ENCODE measurements around the gene PPFIA1. TPM values are rescaled to one million over a fixed set of nuclear protein-coding genes. Genes with fewer than 3 reads are reported as not detected.
"Not testable (repeated sequence)": the region's sequence is repeated elsewhere in the genome, so short reads cannot be mapped to it uniquely, and the experiment has no call there.

The PPFIA1 gene
- total RNA-seq, 1 donor, result 69.5 TPM

GRCh38 chr11:70326365-70326811 is 55.9 kb downstream of the PPFIA1 start:
- DNase-seq (ENCODE audit: low read depth), result peak; percentile 95
- no peak for TF ChIP-seq CTCF (IDR thresholded peaks at IDR 0.05; ENCODE audit: insufficient read depth, low read depth, low read length)
- H3K4me3 ChIP-seq (ENCODE audit: low read depth, low read length), result no peak overlapping the region

DNA sequence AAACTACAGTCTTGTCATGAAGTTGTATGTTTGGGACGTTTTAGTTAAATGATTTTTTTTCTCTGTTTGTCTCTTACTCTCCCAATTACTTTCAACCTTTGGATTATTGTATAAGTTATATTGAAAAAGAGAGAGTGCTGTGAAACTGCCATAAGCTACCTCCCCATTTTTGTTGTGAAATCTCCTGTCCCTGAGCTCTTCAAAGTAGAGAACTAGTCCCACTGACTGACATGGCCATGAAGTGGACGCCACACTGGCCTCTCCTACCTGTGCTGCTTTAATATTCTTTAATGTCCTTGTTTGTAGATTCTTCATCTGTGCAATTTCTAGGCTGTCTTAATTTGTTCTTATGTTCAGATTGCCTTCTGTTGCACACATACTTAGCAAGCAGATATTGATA is 56.3 kb downstream of the PPFIA1 start:
- no peak for TF ChIP-seq CTCF (IDR thresholded peaks at IDR 0.05; ENCODE audit: insufficient read depth, low read depth, low read length)
- H3K4me3 ChIP-seq (ENCODE audit: low read depth, low read length), result no peak overlapping the region
- no peak for DNase-seq (ENCODE audit: low read depth)

DNA sequence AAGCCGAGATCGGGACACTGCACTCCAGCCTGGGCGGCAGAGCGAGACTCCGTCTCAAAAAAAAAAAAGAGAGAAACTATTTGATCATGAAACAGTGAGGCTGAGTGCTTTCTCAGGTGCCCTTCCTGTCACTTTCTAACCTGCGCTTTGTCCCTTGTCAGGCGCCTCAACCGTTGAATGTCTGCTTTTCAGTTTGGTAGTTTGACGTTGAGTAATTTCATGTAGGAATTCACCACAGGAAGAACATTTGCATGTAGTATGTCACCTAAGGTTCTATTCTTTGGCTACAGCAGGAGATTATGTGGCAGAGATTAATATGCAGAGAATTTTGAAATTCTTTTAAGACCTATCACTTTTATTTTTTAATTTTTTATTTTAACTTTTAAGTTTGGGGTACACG is 57.2 kb downstream of the PPFIA1 start:
- TF ChIP-seq CTCF (IDR thresholded peaks at IDR 0.05; ENCODE audit: insufficient read depth, low read depth, low read length), result no peak
- no peak overlapping the region for H3K4me3 ChIP-seq (ENCODE audit: low read depth, low read length)
- no peak for DNase-seq (ENCODE audit: low read depth)

DNA sequence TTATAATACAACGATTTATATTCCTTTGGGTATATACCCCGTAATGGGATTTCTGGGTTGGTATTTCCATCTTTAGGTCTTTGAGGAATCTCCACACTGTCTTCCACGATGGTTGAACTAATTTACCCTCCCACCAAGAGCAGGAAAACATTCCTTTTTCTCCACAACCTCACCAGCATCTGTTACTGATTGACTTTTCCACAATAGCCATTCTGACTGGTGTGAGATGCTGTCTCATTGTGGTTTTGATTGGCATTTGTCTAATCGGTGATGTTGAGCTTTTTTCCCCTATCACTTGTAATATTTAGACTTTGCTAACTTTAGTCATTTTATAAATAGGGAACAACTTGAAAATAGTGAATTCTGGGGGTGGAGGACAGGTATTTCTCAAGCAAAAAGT is 58.1 kb downstream of the PPFIA1 start:
- TF ChIP-seq CTCF (IDR thresholded peaks at IDR 0.05; ENCODE audit: insufficient read depth, low read depth, low read length), result no peak
- no peak for DNase-seq (ENCODE audit: low read depth)
- no peak overlapping the region for H3K4me3 ChIP-seq (ENCODE audit: low read depth, low read length)

GRCh38 chr11:70331320-70331843 is 60.9 kb downstream of the PPFIA1 start:
- not testable (repeated sequence) for DNase-seq (ENCODE audit: low read depth); H3K4me3 ChIP-seq (ENCODE audit: low read depth, low read length)

DNA sequence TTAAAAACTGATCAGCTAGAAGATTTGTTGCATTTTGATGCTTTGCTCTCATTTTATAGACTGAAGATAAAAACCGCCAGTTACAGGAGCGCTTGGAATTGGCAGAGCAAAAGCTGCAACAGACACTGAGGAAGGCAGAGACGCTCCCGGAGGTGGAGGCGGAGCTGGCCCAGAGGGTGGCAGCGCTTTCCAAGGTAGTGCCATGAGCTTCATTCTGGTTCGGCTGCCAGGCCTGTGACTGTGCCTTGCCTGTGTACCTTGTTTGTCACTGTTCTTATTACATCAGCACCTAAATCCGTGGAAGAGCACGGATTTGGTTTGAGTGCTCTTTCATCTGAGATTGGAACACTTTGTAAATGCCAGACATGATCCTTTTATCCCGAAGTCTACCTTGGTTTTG is 61.4 kb downstream of the PPFIA1 start:
- DNase-seq (ENCODE audit: low read depth), result no peak
- H3K4me3 ChIP-seq (ENCODE audit: low read depth, low read length), result no peak overlapping the region
- TF ChIP-seq CTCF (IDR thresholded peaks at IDR 0.05; ENCODE audit: insufficient read depth, low read depth, low read length), result no peak

DNA sequence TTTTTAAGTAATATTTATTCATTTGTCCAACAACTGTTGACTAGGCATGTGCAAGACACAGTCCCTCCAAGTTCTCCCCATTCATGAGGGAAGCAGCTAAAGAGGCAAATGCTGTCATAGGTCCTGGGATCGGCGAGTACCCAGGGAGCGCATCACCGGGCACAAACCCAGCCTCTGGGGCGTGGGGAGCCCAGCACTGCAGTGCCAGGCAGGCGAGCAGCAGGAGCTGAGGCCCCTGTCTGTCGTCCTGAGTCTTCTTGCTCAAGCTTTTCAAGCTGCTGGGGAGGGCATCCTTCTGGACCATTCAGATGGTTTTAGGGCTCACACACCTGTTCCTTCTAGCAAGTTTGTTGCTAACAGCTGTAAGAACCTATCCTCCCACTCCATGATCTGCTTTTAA is 62.1 kb downstream of the PPFIA1 start:
- no peak for DNase-seq (ENCODE audit: low read depth)
- TF ChIP-seq CTCF (IDR thresholded peaks at IDR 0.05; ENCODE audit: insufficient read depth, low read depth, low read length), result no peak
- H3K4me3 ChIP-seq (ENCODE audit: low read depth, low read length), result no peak overlapping the region
